H9 (cell line): ENCODE data around the gene PCDHGB5. TPM values are rescaled to one million over a fixed set of nuclear protein-coding genes. Genes with fewer than 3 reads are reported as not detected.

Experiments used
- DNase-seq: peaks from one replicate; pipeline ENCODE4 v3.0.0-alpha.2; 2017
- H2AFZ ChIP-seq: one replicate; pipeline ENCODE4 v1.6.1; 2013; ENCODE audit warnings: mild to moderate bottlenecking, low read length, control low read depth, moderate library complexity
- H2AK5ac ChIP-seq: 2 replicates; pipeline ENCODE4 v1.6.1; 2013; ENCODE audit warnings: low read length, control low read depth, mixed read lengths; ENCODE audit not compliant: insufficient read length
- H2BK120ac ChIP-seq: one replicate; pipeline ENCODE4 v1.6.1; 2013; ENCODE audit warnings: low read depth, mild to moderate bottlenecking, low read length, control low read depth, inconsistent platforms; ENCODE audit not compliant: poor library complexity, severe bottlenecking
- H2BK12ac ChIP-seq: 2 replicates; pipeline ENCODE4 v1.6.1; 2013; ENCODE audit warnings: low read length, control low read depth, mixed read lengths, low read depth; ENCODE audit not compliant: insufficient read length
- H2BK15ac ChIP-seq: 2 replicates; pipeline ENCODE4 v1.6.1; 2013; ENCODE audit warnings: low read depth, low read length, control low read depth
- H2BK20ac ChIP-seq: one replicate; pipeline ENCODE4 v1.6.1; 2013; ENCODE audit warnings: low read depth, mild to moderate bottlenecking, low read length, control low read depth, inconsistent platforms; ENCODE audit not compliant: poor library complexity, severe bottlenecking
- H2BK5ac ChIP-seq: 2 replicates; pipeline ENCODE4 v1.6.1; 2013; ENCODE audit warnings: low read length, control low read depth, mixed read lengths; ENCODE audit not compliant: insufficient read length
- H3K14ac ChIP-seq: 2 replicates; pipeline ENCODE4 v1.6.1; 2013; ENCODE audit warnings: low read length, control low read depth; ENCODE audit not compliant: insufficient read depth
- H3K18ac ChIP-seq: 2 replicates; pipeline ENCODE4 v1.6.1; 2013; ENCODE audit warnings: low read depth, mild to moderate bottlenecking, mixed read lengths, low read length, control low read depth; ENCODE audit not compliant: insufficient read length
- H3K23ac ChIP-seq: 2 replicates; pipeline ENCODE4 v1.6.1; 2013; ENCODE audit warnings: low read length, control low read depth, mixed read lengths, low read depth; ENCODE audit not compliant: insufficient read length
- H3K23me2 ChIP-seq: 2 replicates; pipeline ENCODE4 v1.6.1; 2013; ENCODE audit warnings: low read depth, mild to moderate bottlenecking, mixed read lengths, low read length, control low read depth; ENCODE audit not compliant: insufficient read length, poor library complexity, severe bottlenecking
- H3K27ac ChIP-seq: 2 replicates; pipeline ENCODE4 v1.5.1; 2013; ENCODE audit warnings: low read length, control low read depth, mixed read lengths, low read depth; ENCODE audit not compliant: insufficient read length
- H3K27me3 ChIP-seq: 2 replicates; pipeline ENCODE4 v1.6.1; 2013; ENCODE audit warnings: low read length, control low read depth, inconsistent platforms; ENCODE audit not compliant: insufficient read depth
- H3K4ac ChIP-seq: 2 replicates; pipeline ENCODE4 v1.6.1; 2013; ENCODE audit warnings: low read depth, mild to moderate bottlenecking, control low read depth, inconsistent platforms, low read length, moderate library complexity
- H3K4me1 ChIP-seq: 2 replicates; pipeline ENCODE4 v1.6.1; 2013; ENCODE audit warnings: low read length, control low read depth, inconsistent platforms; ENCODE audit not compliant: insufficient read depth
- H3K4me2 ChIP-seq: 2 replicates; pipeline ENCODE4 v1.6.1; 2013; ENCODE audit warnings: low read length, control low read depth, mixed read lengths; ENCODE audit not compliant: insufficient read length, insufficient read depth
- H3K56ac ChIP-seq: 2 replicates; pipeline ENCODE4 v1.6.1; 2013; ENCODE audit warnings: low read depth, mild to moderate bottlenecking, mixed read lengths, low read length, control low read depth; ENCODE audit not compliant: insufficient read length
- H3K79me1 ChIP-seq: 2 replicates; pipeline ENCODE4 v1.6.1; 2013; ENCODE audit warnings: low read depth, mild to moderate bottlenecking, moderate library complexity, low read length, control low read depth, inconsistent platforms; ENCODE audit not compliant: insufficient read depth, poor library complexity, severe bottlenecking
- H3K79me2 ChIP-seq: 2 replicates; pipeline ENCODE4 v1.6.1; 2013; ENCODE audit warnings: low read length, control low read depth, inconsistent platforms; ENCODE audit not compliant: insufficient read depth
- H3K9ac ChIP-seq: 2 replicates; pipeline ENCODE4 v1.6.1; 2013; ENCODE audit warnings: low read length, control low read depth, mixed read lengths; ENCODE audit not compliant: insufficient read length; ENCODE audit errors: extremely low read depth
- H3K9me3 ChIP-seq: one replicate; pipeline ENCODE4 v1.6.1; 2013; ENCODE audit warnings: low read depth, low read length, inconsistent platforms; ENCODE audit not compliant: control insufficient read depth
- H3T11ph ChIP-seq: one replicate; pipeline ENCODE4 v1.6.1; 2013; ENCODE audit warnings: mild to moderate bottlenecking, low read length, control low read depth, inconsistent platforms
- H4K20me1 ChIP-seq: one replicate; pipeline ENCODE4 v1.6.1; 2013; ENCODE audit not compliant: control insufficient read depth, insufficient read length, insufficient read depth
- H4K5ac ChIP-seq: 2 replicates; pipeline ENCODE4 v1.6.1; 2013; ENCODE audit warnings: low read depth, mild to moderate bottlenecking, mixed read lengths, low read length, control low read depth; ENCODE audit not compliant: insufficient read length
- H4K8ac ChIP-seq: replicated peaks from 2 replicates; pipeline ENCODE4 v1.6.1; 2013; ENCODE audit warnings: low read length, control low read depth, mixed read lengths, low read depth; ENCODE audit not compliant: insufficient read length
- H4K91ac ChIP-seq: 2 replicates; pipeline ENCODE4 v1.6.1; 2013; ENCODE audit warnings: low read depth, mild to moderate bottlenecking, moderate library complexity, mixed read lengths, low read length, control low read depth; ENCODE audit not compliant: insufficient read length
- H3K27ac Mint-ChIP-seq, 3 experiments: 2 replicates in 2 of 3; 3 replicates in 1 of 3; pipeline ENCODE4 v1.8.0; 2020 to 2021; ENCODE audit warnings: mixed read lengths in 3 of 3, mild to moderate bottlenecking in 1 of 3, moderate library complexity in 1 of 3
- H3K27me3 Mint-ChIP-seq: 2 replicates; pipeline ENCODE4 v1.8.0; 2021; ENCODE audit warnings: low read depth, mild to moderate bottlenecking, moderate library complexity, mixed read lengths
- H3K36me3 Mint-ChIP-seq, 3 experiments: 2 replicates in 2 of 3; 3 replicates in 1 of 3; pipeline ENCODE4 v1.8.0; 2020 to 2021; ENCODE audit warnings: low read depth in 3 of 3, mixed read lengths in 3 of 3; ENCODE audit not compliant: insufficient read depth in 1 of 3
- H3K4me1 Mint-ChIP-seq, 2 experiments: 2 replicates each; pipeline ENCODE4 v1.8.0; 2020; ENCODE audit warnings: mixed read lengths in 2 of 2
- H3K4me3 Mint-ChIP-seq, 2 experiments: 2 replicates in 1 of 2; 3 replicates in 1 of 2; pipeline ENCODE4 v1.8.0; 2020 to 2021; ENCODE audit warnings: mild to moderate bottlenecking in 2 of 2, mixed read lengths in 2 of 2, moderate library complexity in 1 of 2
- H3K9me3 Mint-ChIP-seq, 2 experiments: 2 replicates in 1 of 2; 3 replicates in 1 of 2; pipeline ENCODE4 v1.8.0; 2020; ENCODE audit warnings: mild to moderate bottlenecking in 2 of 2, mixed read lengths in 2 of 2, moderate library complexity in 1 of 2
- CTCF ChIP-seq: fragments of 200-600 bp; sonication (generic); conservative IDR thresholded peaks from 3 replicates; pipeline ENCODE4 v1.8.0; 2021; ENCODE audit warnings: antibody characterized with exemption, mild to moderate bottlenecking
- WGBS: extraction: QIAGEN DNeasy Blood & Tissue Kit; methylation state at CpG from one replicate; pipeline ENCODE4 v1.1.7; 2013; ENCODE audit warnings: missing lambda C conversion rate, low lambda C conversion rate, mixed read lengths; ENCODE audit not compliant: insufficient read length; ENCODE audit errors: extremely low coverage; 5-methylcytosine and 5-hydroxymethylcytosine counted together
- total RNA-seq: library from RNA; stranded (reverse); gene quantifications from 2 replicates; pipeline ENCODE4 v1.2.1, GENCODE V29; 2021

Gene PCDHGB5
- total RNA-seq, 1 experiment from 2014 or later, result 3.8 TPM

DNA sequence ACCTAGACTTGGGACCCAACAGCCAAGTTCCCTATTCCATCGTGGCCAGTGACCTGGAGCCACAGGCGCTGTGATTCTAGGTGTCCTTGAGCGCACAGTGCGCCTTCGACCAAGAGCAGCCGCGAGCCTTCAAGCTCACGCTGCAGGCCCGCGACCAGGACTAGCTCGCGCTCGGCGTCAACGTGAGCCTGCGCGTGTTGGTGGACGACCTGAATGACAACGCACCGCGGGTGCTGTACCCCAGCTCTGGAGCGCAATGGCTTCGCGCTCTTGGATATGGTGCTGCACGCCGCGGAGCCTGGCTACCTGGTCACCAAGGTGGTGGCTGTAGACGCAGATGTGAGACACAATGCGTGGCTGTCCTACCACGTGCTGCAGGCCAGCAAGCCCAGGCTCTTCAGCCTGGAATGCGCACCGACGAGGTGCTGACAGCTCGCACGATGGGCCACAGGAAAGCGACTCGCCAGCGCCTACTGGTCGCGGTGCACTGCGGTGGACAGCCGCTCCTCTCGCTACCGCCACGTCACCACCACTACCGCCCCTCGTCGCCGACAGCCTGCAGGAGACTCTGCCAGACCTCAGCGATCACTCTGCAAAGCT is 43.9 kb downstream of the PCDHGB5 start:
- Histone ChIP-seq H3K23me2 (no peaks in the 10 kb centered on the region), H3K4ac (no peak overlapping the region), H2BK120ac (no peak overlapping the region), H3K27me3 (no peaks in the 10 kb centered on the region), H3T11ph (no peak overlapping the region), H3K4me1 (peaks cover 2% of the 10 kb centered on the region; the same call in 1 of the 2 replicates), H2BK5ac (no peak overlapping the region), H3K56ac (no peak overlapping the region), H3K9me3 (no peaks in the 10 kb centered on the region), H3K79me2 (no peaks in the 10 kb centered on the region), H2BK20ac (no peak overlapping the region), H4K91ac (no peak overlapping the region), H3K18ac (no peak overlapping the region), H3K23ac (no peak overlapping the region), H2AK5ac (no peak overlapping the region), H4K20me1 (no peaks in the 10 kb centered on the region), H2BK12ac (no peak overlapping the region), H4K5ac (no peak overlapping the region), H3K14ac (no peak overlapping the region), H2BK15ac (no peak overlapping the region), H2AFZ (no peak overlapping the region), H3K27ac (no peak overlapping the region), H4K8ac (no peak overlapping the region), H3K79me1 (no peaks in the 10 kb centered on the region), H3K9ac (no peak overlapping the region), H3K4me2 (no peak overlapping the region)
- no peak for TF ChIP-seq CTCF
- DNase-seq, result no peak
- peaks cover 11 to 14% of the 10 kb centered on the region in 2 experiments; a peak in 3 of 5 replicates for H3K9me3 Mint-ChIP-seq
- H3K4me1 Mint-ChIP-seq, result peaks cover 5 to 9% of the 10 kb centered on the region in 2 experiments; a peak in 3 of 4 replicates
- no peak overlapping the region for H3K4me3 Mint-ChIP-seq
- peaks cover 6 to 13% (median 10%) of the 10 kb centered on the region in 3 experiments; a peak in 6 of 7 replicates for H3K36me3 Mint-ChIP-seq
- H3K27ac Mint-ChIP-seq, result no peak overlapping the region
- H3K27me3 Mint-ChIP-seq, result no peaks in the 10 kb centered on the region
- WGBS, result no CpG with 5 or more reads among the region's 50 CpGs

Other genes starting within 250 kb of the PCDHGB5 start
- 0.22 TPM in 1 of 2 replicates, not detected in the other for gene PCDHB6, start 247.9 kb upstream of the PCDHGB5 start, total RNA-seq
- 0.42 and 0.52 TPM in 2 replicates for gene PCDHB7, start 225.3 kb upstream of the PCDHGB5 start, total RNA-seq
- 0.57 and 0.86 TPM in 2 replicates for gene PCDHB8, start 220.2 kb upstream of the PCDHGB5 start, total RNA-seq
- 6.5 and 8.0 TPM in 2 replicates for gene PCDHB16, start 215.6 kb upstream of the PCDHGB5 start, total RNA-seq
- gene PCDHB9, start 210.8 kb upstream of the PCDHGB5 start, total RNA-seq, result 2.6 and 2.9 TPM in 2 replicates
- gene PCDHB10, start 205.6 kb upstream of the PCDHGB5 start, total RNA-seq, result 1.5 and 1.6 TPM in 2 replicates
- gene PCDHB11, start 198.3 kb upstream of the PCDHGB5 start, total RNA-seq, result 1.9 and 2.0 TPM in 2 replicates
- 2.3 and 3.1 TPM in 2 replicates for gene PCDHB12, start 189.2 kb upstream of the PCDHGB5 start, total RNA-seq
- gene PCDHB13, start 184.0 kb upstream of the PCDHGB5 start, total RNA-seq, result 1.5 and 1.7 TPM in 2 replicates
- gene PCDHB14, start 174.6 kb upstream of the PCDHGB5 start, total RNA-seq, result 1.5 and 2.4 TPM in 2 replicates
- 5.2 and 7.0 TPM in 2 replicates for gene PCDHB15, start 152.6 kb upstream of the PCDHGB5 start, total RNA-seq
- not detected in 2 replicates for gene SLC25A2, start 93.9 kb upstream of the PCDHGB5 start, total RNA-seq
- 90.3 TPM in 2 replicates for gene TAF7, start 77.2 kb upstream of the PCDHGB5 start, total RNA-seq
- gene PCDHGA1, start 67.4 kb upstream of the PCDHGB5 start, total RNA-seq, result 0.63 and 0.72 TPM in 2 replicates
- gene PCDHGA2, start 59.2 kb upstream of the PCDHGB5 start, total RNA-seq, result 0.90 and 1.1 TPM in 2 replicates
- gene PCDHGA3, start 54.1 kb upstream of the PCDHGB5 start, total RNA-seq, result 0.88 and 0.94 TPM in 2 replicates
- gene PCDHGB1, start 47.8 kb upstream of the PCDHGB5 start, total RNA-seq, result 5.0 and 5.2 TPM in 2 replicates
- 2.3 and 2.6 TPM in 2 replicates for gene PCDHGA4, start 42.9 kb upstream of the PCDHGB5 start, total RNA-seq
- 3.2 and 3.8 TPM in 2 replicates for gene PCDHGB2, start 38.0 kb upstream of the PCDHGB5 start, total RNA-seq
- gene PCDHGA5, start 33.8 kb upstream of the PCDHGB5 start, total RNA-seq, result 1.1 and 1.3 TPM in 2 replicates
- 1.6 and 1.7 TPM in 2 replicates for gene PCDHGB3, start 27.7 kb upstream of the PCDHGB5 start, total RNA-seq
- 1.5 and 1.7 TPM in 2 replicates for gene PCDHGA6, start 24.1 kb upstream of the PCDHGB5 start, total RNA-seq
- 0.83 and 0.88 TPM in 2 replicates for gene PCDHGA7, start 15.2 kb upstream of the PCDHGB5 start, total RNA-seq
- gene PCDHGB4, start 10.2 kb upstream of the PCDHGB5 start, total RNA-seq, result 3.8 and 4.2 TPM in 2 replicates
- 0.90 and 1.0 TPM in 2 replicates for gene PCDHGA8, start 5.3 kb upstream of the PCDHGB5 start, total RNA-seq
- 0.83 and 1.3 TPM in 2 replicates for gene PCDHGA9, start 4.8 kb downstream of the PCDHGB5 start, total RNA-seq
- gene PCDHGB6, start 10.1 kb downstream of the PCDHGB5 start, total RNA-seq, result 5.5 and 6.0 TPM in 2 replicates
- 12.5 and 15.1 TPM in 2 replicates for gene PCDHGA10, start 15.0 kb downstream of the PCDHGB5 start, total RNA-seq
- 6.8 and 7.7 TPM in 2 replicates for gene PCDHGB7, start 19.7 kb downstream of the PCDHGB5 start, total RNA-seq
- gene PCDHGA11, start 23.1 kb downstream of the PCDHGB5 start, total RNA-seq, result 2.6 and 2.7 TPM in 2 replicates
- 1.3 and 1.4 TPM in 2 replicates for gene PCDHGA12, start 32.6 kb downstream of the PCDHGB5 start, total RNA-seq
- gene PCDHGC3, start 78.0 kb downstream of the PCDHGB5 start, total RNA-seq, result 19.8 and 22.6 TPM in 2 replicates
- 4.0 and 4.3 TPM in 2 replicates for gene PCDHGC4, start 87.1 kb downstream of the PCDHGB5 start, total RNA-seq
- 0.57 and 0.66 TPM in 2 replicates for gene PCDHGC5, start 91.1 kb downstream of the PCDHGB5 start, total RNA-seq
- gene DIAPH1, start 221.1 kb downstream of the PCDHGB5 start, total RNA-seq, result 117 and 123 TPM in 2 replicates
- 98.3 and 98.5 TPM in 2 replicates for gene HDAC3, start 238.9 kb downstream of the PCDHGB5 start, total RNA-seq
- 9.8 and 11.1 TPM in 2 replicates for gene RELL2, start 239.1 kb downstream of the PCDHGB5 start, total RNA-seq